Right cardiac atrium (tissue), 5 donors: ENCODE results near the gene SIK3. TPM values are rescaled to one million over a fixed set of nuclear protein-coding genes. Genes with fewer than 3 reads are reported as not detected.

Experiments
- ATAC-seq, 2 donors: fragments of 200-7000 bp; cut with Tn5 transposase; one replicate each; pipeline versions ENCODE4 v1.8.0 to v1.9.1; 2020; ENCODE audit warnings: moderate library complexity in 2 of 2, mild to moderate bottlenecking in 1 of 2
- DNase-seq, 3 donors: peaks; one replicate each; pipeline ENCODE4 v3.0.0-alpha.2; 2020
- H3K27ac ChIP-seq: one replicate; pipeline ENCODE4 v1.5.1; 2013; ENCODE audit warnings: mild to moderate bottlenecking, low read length, control low read depth, moderate library complexity
- H3K27me3 ChIP-seq: one replicate; pipeline ENCODE4 v1.6.1; 2013; ENCODE audit not compliant: control insufficient read depth, insufficient read depth
- H3K4me1 ChIP-seq: one replicate; pipeline ENCODE4 v1.6.1; 2013; ENCODE audit warnings: low read length; ENCODE audit not compliant: control insufficient read depth, insufficient read depth
- H3K4me3 ChIP-seq: one replicate; pipeline ENCODE4 v1.5.1; 2013; ENCODE audit warnings: low read length, control low read depth
- H3K9me3 ChIP-seq: one replicate; pipeline ENCODE4 v1.6.1; 2013; ENCODE audit warnings: low read length; ENCODE audit not compliant: control insufficient read depth
- WGBS: extraction: QIAGEN DNeasy Blood & Tissue Kit; methylation state at CpG from one replicate; pipeline ENCODE4 v1.1.7; 2013; 5-methylcytosine and 5-hydroxymethylcytosine counted together
- intact Hi-C, 4 donors: fragments of 100-400 bp; cut with DNase I; formaldehyde crosslinking; loops; one replicate each; pipeline versions ENCODE4 v1.11.0 to v1.14.0; 2022 to 2023
- polyA plus RNA-seq: library from polyadenylated mRNA; stranded (reverse); fragments of 200-250 nt; gene quantifications from one replicate; pipeline ENCODE4 v1.2.3, GENCODE V29; 2013
- total RNA-seq, 4 donors: library from RNA; stranded (reverse); fragmentation: NEBNext Ultra II Directional; extraction: Animal tissue kit (Norgen Biotek cat#: 25700); gene quantifications; one replicate each; pipeline ENCODE4 v1.2.1, GENCODE V29; 2021
- donor health status: healthy with polysubstance abuse.
- donor health status: DM: no; HTN: yes; CAD: no.
- donor health status: DM: no; HTN: no; CAD: no.
- donor health status: DM: no; HTN: yes; CAD: no; lungs with severe emphysema.
- donor health status: DM: yes; HTN: yes; CAD: no.

Gene SIK3
- total and polyA plus RNA-seq, 5 donors = 13.4 to 46.6 (median 34.6) TPM

DNA sequence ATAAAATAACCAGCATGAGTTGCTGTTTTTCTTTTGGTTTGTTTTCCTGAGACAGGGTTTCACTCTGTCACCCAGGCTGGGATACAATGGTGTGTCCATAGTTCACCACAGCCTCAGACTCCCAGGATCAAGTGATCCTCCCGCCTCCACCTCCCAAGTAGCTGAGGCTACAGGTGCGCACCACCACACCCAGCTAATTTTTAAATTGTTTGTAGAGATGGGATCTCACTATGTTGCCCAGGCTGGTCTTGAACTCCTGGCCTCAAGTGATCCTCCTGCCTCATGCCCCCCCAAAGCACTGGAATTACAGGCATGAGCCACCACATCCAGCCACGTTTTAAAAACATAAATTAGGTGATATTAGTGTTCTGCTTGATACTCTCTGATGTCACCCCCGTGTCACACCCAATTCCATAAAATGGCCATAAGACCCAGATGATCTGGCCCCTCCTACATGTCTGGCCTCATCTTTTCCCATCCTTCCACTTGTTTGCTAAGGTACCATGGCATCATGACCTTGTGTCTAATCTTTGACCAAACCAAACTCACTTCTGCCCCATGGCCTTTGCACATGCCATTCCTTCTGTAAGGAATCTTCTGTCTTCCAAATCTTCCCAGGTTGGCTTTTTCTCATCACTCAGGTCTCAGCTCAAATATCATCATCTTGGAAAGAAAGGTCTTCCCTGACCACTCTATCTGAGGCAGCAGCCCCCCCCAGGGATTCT lies 6.3 kb downstream of the SIK3 start:
- ATAC-seq = no peak

GRCh38 chr11:117090111-117090706 lies 8.0 kb downstream of the SIK3 start:
- intact Hi-C loops = loop anchor here in 1 of 4 donors (10.0 kb wide), 1 partner anchor 95 kb away; no protein-coding TSS in a partner anchor
- DNase-seq (no peak), ATAC-seq (no peak)
- Histone ChIP-seq H3K4me1 (peaks cover 2% of the 10 kb centered on the region), H3K9me3 (no peaks in the 10 kb centered on the region), H3K4me3 (no peak overlapping the region), H3K27ac (no peak overlapping the region), H3K27me3 (no peaks in the 10 kb centered on the region)
- 92% methylated on average over 5 of the region's 5 CpGs for WGBS

More for the DNA sequence above, 6.3 kb downstream of the SIK3 start:
- intact Hi-C loops = loop anchor here in 1 of 4 donors (10.0 kb wide), 1 partner anchor 97 kb away; no protein-coding TSS in a partner anchor
- no peaks in the 10 kb centered on the region for H3K9me3 ChIP-seq
- no peak overlapping the region for H3K27ac ChIP-seq
- peaks cover 10% of the 10 kb centered on the region for H3K4me1 ChIP-seq
- no peak for DNase-seq
- no peak overlapping the region for H3K4me3 ChIP-seq
- H3K27me3 ChIP-seq = no peaks in the 10 kb centered on the region
- WGBS = 98% methylated on average over 4 of the region's 4 CpGs

GRCh38 chr11:117089685-117090084 lies 8.5 kb downstream of the SIK3 start:
- DNase-seq (no peak), ATAC-seq (no peak)
- Histone ChIP-seq H3K9me3 (no peaks in the 10 kb centered on the region), H3K4me3 (no peak overlapping the region), H3K27me3 (no peaks in the 10 kb centered on the region), H3K4me1 (peaks cover 5% of the 10 kb centered on the region), H3K27ac (no peak overlapping the region)
- 80% methylated on average over 7 of the region's 7 CpGs for WGBS
- intact Hi-C loops = loop anchor here in 1 of 4 donors (10.0 kb wide), 1 partner anchor 95 kb away; no protein-coding TSS in a partner anchor

DNA sequence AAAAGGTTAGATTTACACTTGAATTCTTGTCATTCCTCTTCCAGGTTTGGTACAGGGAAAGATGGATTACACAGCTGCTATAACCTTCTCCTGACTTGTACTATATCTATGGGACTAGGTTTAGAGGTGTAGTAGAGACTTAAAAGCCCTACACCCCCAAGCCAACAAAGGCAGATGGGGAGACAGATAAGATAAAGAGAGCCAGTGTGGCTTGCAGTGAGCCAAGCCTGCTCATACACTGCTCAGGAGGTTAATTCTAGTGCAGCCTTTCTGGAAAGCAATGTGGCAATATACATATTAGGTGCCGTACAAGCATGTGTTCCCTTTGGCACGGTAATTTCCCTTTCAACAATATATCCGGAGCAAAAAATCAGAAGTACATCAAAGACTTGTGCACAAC lies 10.8 kb downstream of the SIK3 start:
- Histone ChIP-seq H3K9me3 (no peaks in the 10 kb centered on the region), H3K27me3 (no peaks in the 10 kb centered on the region), H3K27ac (no peak overlapping the region), H3K4me3 (no peak overlapping the region), H3K4me1 (peaks cover 5% of the 10 kb centered on the region)
- intact Hi-C loops = no loop called here
- ATAC-seq = no peak
- 78% methylated on average over 3 of the region's 3 CpGs for WGBS
- no peak for DNase-seq

DNA sequence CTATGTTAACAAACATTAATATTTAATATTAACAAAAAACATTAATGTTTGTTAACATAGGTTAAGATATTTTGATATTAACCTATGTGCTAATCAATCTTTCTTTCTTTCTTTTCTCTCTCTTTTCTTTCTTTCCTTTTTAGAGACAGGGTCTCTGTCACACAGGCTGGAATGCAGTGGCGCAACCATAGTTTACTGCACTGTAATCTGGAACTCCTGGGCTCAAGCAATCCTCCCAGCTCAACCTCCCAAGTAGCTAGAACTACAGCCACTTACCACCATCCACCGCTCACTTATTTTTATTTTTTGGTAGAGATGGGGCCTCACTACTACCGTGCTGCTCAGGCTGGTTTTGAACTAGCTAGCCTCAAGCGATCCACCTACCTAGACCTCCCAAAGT lies 13.2 kb downstream of the SIK3 start:
- no peak overlapping the region for H3K4me3 ChIP-seq
- peaks cover 5% of the 10 kb centered on the region for H3K4me1 ChIP-seq
- intact Hi-C loops = no loop called here
- no peak for DNase-seq
- ATAC-seq = peak in 1 of 2 donors; percentile 15
- no peaks in the 10 kb centered on the region for H3K27me3 ChIP-seq
- no peak overlapping the region for H3K27ac ChIP-seq
- H3K9me3 ChIP-seq = no peaks in the 10 kb centered on the region
- 94% methylated on average over 4 of the region's 4 CpGs for WGBS

GRCh38 chr11:117083011-117083935 lies 15.0 kb downstream of the SIK3 start:
- DNase-seq (no peak), ATAC-seq (peak; percentile 26 to 45)
- WGBS = 68% methylated on average over 5 of the region's 5 CpGs
- Histone ChIP-seq H3K4me3 (no peak overlapping the region), H3K4me1 (peaks cover 6% of the 10 kb centered on the region), H3K27ac (peak overlapping the region; percentile 52), H3K9me3 (no peaks in the 10 kb centered on the region), H3K27me3 (no peaks in the 10 kb centered on the region)
- intact Hi-C loops = no loop called here

DNA sequence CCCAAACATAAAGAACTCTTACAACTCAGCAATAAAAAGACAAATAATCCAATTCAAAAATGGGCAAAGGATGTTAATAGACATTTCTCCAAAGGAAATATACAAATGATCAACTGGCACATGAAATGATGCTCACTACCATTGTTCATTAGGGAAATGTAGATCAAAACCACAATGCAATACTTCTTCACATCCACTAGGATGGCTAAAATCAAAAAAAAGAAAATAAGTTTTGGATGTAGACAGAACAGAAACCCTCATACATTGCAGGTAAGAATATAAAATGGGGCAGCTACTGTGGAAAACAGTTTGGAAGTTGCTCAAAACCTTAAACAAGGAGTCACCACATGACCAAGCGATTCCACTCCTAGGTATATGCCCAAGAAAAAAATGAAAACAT lies 16.3 kb downstream of the SIK3 start:
- no peak overlapping the region for H3K4me3 ChIP-seq
- H3K27me3 ChIP-seq = no peaks in the 10 kb centered on the region
- intact Hi-C loops = no loop called here
- peaks cover 8% of the 10 kb centered on the region for H3K4me1 ChIP-seq
- H3K9me3 ChIP-seq = no peaks in the 10 kb centered on the region
- 100% methylated on average over 1 of the region's 1 CpG for WGBS
- H3K27ac ChIP-seq = no peak overlapping the region
- no peak for DNase-seq
- ATAC-seq = no peak

DNA sequence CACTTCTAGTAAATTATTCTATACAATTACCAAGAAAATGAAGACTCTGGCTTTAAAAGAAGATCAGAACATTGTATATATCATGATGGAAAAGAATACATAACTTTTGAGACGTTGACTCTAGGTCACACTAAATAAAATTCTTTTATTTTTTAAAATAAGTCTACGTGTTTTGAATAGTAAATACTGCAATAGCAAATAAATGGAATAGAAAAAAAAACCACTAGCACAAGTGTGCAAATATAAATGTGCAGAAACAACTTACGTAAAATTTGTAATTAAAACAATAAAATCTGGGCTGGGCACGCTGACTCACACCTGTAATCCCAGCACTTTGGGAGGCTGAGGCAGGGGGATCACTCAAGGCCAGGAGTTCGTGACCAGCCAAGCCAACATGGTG lies 17.9 kb downstream of the SIK3 start:
- no peak for ATAC-seq
- WGBS = 98% methylated on average over 5 of the region's 5 CpGs
- intact Hi-C loops = no loop called here

GRCh38 chr11:117076941-117077691 lies 21.1 kb downstream of the SIK3 start:
- Histone ChIP-seq H3K9me3 (no peaks in the 10 kb centered on the region), H3K4me3 (no peak overlapping the region), H3K27me3 (no peaks in the 10 kb centered on the region), H3K4me1 (peaks cover 13% of the 10 kb centered on the region), H3K27ac (peak overlapping the region; percentile 30)
- 67% methylated on average over 3 of the region's 3 CpGs for WGBS
- DNase-seq (no peak), ATAC-seq (peak in 1 of 2 donors; percentile 7)
- intact Hi-C loops = no loop called here

More for the DNA sequence above, 17.9 kb downstream of the SIK3 start:
- H3K27ac ChIP-seq = no peak overlapping the region
- no peak for DNase-seq
- peaks cover 10% of the 10 kb centered on the region for H3K4me1 ChIP-seq
- H3K4me3 ChIP-seq = no peak overlapping the region
- no peaks in the 10 kb centered on the region for H3K27me3 ChIP-seq
- no peaks in the 10 kb centered on the region for H3K9me3 ChIP-seq

GRCh38 chr11:117075186-117075585 lies 23.0 kb downstream of the SIK3 start:
- Histone ChIP-seq H3K27me3 (no peaks in the 10 kb centered on the region), H3K9me3 (no peaks in the 10 kb centered on the region), H3K27ac (no peak overlapping the region), H3K4me1 (peaks cover 13% of the 10 kb centered on the region), H3K4me3 (no peak overlapping the region)
- ATAC-seq (no peak), DNase-seq (no peak)
- intact Hi-C loops = no loop called here
- whole genome bisulfite sequencing = 88% methylated on average over 1 of the region's 1 CpG
